T-helper 1 cell treated with Interleukin-12 subunit alpha and Interleukin-12 subunit beta and Interleukin-4 antibody, amounts not matched to agents 30 μg/mL and 1 μg/mL, for 36 hours (primary cell): ENCODE results near the gene ZNF345.

Source experiments
- H3K27ac Mint-ChIP-seq: one replicate; pipeline ENCODE4 v1.8.0; 2021; ENCODE audit warnings: mild to moderate bottlenecking, mixed read lengths
- H3K27me3 Mint-ChIP-seq: one replicate; pipeline ENCODE4 v1.8.0; 2021; ENCODE audit warnings: low read depth, mixed read lengths
- H3K36me3 Mint-ChIP-seq: one replicate; pipeline ENCODE4 v1.8.0; 2021; ENCODE audit warnings: low read depth, mixed read lengths
- H3K4me1 Mint-ChIP-seq: one replicate; pipeline ENCODE4 v1.8.0; 2021; ENCODE audit warnings: low read depth, mixed read lengths
- H3K4me3 Mint-ChIP-seq: one replicate; pipeline ENCODE4 v1.8.0; 2021; ENCODE audit warnings: mild to moderate bottlenecking, moderate library complexity, mixed read lengths
- H3K9me3 Mint-ChIP-seq: one replicate; pipeline ENCODE4 v1.8.0; 2021; ENCODE audit warnings: mixed read lengths

Gene ZNF345

DNA sequence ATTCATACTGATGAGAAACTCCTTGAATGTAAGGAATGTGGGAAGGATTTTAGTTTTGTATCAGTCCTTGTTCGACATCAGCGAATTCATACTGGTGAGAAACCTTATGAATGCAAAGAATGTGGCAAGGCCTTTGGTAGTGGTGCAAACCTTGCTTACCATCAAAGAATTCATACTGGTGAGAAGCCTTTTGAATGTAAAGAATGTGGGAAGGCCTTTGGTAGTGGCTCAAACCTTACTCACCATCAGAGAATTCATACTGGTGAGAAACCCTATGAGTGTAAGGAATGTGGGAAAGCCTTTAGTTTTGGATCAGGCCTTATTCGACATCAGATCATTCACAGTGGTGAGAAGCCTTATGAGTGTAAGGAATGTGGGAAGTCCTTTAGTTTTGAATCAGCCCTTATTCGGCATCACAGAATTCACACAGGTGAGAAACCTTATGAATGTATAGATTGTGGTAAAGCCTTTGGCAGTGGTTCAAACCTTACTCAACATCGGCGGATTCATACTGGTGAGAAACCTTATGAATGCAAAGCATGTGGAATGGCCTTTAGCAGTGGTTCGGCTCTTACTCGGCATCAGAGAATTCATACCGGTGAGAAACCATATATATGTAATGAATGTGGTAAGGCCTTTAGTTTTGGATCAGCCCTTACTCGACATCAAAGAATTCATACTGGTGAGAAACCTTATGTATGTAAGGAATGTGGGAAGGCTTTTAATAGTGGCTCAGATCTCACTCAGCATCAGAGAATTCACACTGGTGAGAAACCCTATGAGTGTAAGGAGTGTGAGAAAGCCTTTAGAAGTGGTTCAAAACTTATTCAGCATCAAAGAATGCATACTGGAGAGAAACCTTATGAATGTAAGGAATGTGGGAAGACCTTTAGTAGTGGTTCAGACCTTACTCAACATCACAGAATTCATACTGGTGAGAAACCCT is 26.6 kb downstream of the ZNF345 start:
- Mint-ChIP-seq H3K4me3 (no peak overlapping the region), H3K36me3 (peaks cover 38% of the 10 kb centered on the region), H3K9me3 (peaks cover 61% of the 10 kb centered on the region), H3K27ac (no peak overlapping the region), H3K27me3 (no peaks in the 10 kb centered on the region), H3K4me1 (no peaks in the 10 kb centered on the region)

DNA sequence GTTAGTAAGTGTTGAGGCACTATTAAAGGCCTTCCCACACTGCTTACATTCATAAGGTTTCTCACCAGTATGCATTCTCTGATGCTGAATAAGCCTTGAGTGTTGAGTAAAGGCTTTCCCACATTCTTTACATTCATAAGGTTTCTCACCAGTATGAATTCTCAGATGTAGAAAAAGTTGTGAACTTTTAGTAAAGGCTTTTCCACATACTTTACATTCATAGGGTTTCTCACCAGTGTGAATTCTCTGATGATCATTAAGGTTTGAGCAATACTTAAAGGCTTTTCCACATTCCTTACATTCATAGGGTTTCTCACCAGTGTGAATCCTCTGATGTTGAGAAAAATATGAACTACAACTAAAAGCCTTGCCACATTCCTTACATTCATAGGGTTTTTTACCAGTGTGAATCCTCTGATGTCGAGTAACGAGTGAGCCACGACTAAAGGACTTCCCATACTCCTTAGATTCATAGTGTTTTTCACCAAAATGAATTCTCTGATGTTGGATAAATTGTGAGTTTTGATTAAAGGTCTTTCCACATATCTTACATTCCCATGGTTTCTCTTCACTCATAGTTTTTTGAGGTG is 41.2 kb downstream of the ZNF345 start:
- Mint-ChIP-seq H3K27ac (no peak overlapping the region), H3K4me3 (no peak overlapping the region), H3K9me3 (peaks cover 80% of the 10 kb centered on the region), H3K4me1 (no peaks in the 10 kb centered on the region), H3K36me3 (peaks cover 65% of the 10 kb centered on the region), H3K27me3 (no peaks in the 10 kb centered on the region)

DNA sequence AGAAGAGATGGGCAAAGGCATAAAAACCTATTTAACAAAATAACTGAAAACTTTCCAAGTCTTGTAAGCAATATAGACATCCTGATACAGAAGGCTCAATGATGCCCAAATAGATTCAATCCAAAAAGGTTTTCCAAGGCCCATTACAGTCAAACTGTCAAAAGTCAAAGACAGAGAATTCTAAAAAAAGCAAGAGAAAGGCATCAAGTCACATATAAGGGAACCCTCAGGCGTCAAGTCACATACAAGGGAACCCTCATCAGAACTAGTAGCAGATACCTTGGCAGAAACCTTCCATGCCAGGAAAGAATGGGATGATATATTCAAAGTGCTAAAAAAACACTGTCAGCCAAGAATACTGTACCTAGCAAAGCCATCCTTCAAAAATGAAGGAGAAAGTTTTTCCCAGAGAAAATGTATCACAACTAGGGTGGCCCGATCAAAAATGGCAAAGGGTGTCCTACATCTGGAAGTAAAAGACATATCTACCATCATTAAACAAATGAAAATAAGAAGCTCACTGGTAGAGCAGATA is 44.2 kb downstream of the ZNF345 start:
- Mint-ChIP-seq H3K4me1 (no peaks in the 10 kb centered on the region), H3K27me3 (no peaks in the 10 kb centered on the region), H3K4me3 (no peak overlapping the region), H3K9me3 (peaks cover 79% of the 10 kb centered on the region), H3K27ac (no peak overlapping the region), H3K36me3 (peaks cover 77% of the 10 kb centered on the region)

DNA sequence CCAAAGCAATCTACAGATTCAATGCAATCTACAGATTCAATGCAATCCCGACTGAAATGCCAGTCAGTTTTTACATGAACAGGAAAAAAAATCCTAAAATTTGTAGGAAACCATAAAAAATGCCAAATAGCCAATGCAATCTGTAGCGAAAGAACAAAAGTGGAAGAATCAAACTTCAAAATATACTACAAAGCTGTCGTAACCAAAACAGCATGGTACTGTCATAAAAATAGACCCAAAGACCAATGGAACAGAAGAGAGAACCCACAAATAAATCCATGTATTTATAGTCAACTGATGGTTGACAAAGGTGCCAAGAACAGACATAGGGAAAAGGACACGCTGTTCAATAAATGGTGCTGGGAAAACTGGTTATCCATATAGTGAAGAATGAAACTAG is 47.7 kb downstream of the ZNF345 start:
- Mint-ChIP-seq H3K9me3 (peaks cover 64% of the 10 kb centered on the region), H3K4me3 (no peak overlapping the region), H3K27me3 (no peaks in the 10 kb centered on the region), H3K27ac (no peak overlapping the region), H3K36me3 (peaks cover 75% of the 10 kb centered on the region), H3K4me1 (no peaks in the 10 kb centered on the region)

DNA sequence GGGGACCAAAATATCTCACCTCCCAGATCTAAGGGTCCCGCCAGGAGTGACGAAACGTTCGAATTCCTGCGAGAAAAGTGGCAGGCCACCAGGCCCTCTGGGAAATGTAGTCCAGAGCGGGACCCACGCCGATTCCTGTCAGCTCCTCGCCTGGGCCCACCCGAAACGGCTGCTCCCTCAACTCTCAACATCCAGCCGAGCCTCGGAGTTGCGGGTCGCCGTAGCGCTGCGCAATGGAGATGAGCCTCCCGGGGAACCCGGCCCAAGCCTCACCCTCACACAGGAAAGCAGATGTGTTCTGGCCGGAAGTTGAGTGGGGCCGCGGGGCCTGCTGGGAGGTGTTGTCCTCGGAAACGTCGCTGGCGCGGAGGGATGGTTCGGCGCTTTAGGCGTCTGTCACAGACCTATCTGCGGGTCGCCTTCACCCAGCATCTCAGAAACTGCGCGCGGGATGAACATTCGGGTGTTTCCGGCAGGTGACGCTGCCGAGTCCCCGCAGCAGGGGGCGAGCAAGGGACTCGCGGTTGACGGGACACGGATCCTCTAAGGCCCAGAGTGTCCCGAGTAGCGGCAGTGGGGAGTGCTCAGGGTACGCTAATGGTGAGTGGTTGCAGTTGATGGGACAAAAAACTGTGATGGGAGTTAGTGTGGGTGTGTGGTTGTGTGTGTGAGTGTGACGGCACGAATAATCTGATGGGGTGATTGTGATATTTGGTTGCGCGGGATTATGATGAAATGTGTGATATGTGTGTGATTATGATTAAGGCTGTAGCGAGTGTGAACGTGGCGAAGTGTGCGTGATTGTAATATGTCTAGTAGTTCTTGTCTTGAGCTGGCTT is 65.5 kb downstream of the ZNF345 start, which contains the start of the genes ZNF568 and ZNF829:
Gene ZNF568, plus strand, starts transcription at position 341 of the 839 bp plus-strand sequence. CDS start 6,439 bp downstream, outside the sequence.
Gene ZNF829, minus strand, starts transcription at position 300 of the 839 bp plus-strand sequence. CDS start 1,124 bp downstream, outside the sequence.
- Mint-ChIP-seq H3K4me1 (peaks cover 27% of the 10 kb centered on the region), H3K27ac (peak within 1 kb of the TSS; percentile 95), H3K4me3 (peak within 1 kb of the TSS; percentile 92), H3K27me3 (no peaks in the 10 kb centered on the region), H3K9me3 (peaks cover 58% of the 10 kb centered on the region), H3K36me3 (peaks cover 55% of the 10 kb centered on the region)

DNA sequence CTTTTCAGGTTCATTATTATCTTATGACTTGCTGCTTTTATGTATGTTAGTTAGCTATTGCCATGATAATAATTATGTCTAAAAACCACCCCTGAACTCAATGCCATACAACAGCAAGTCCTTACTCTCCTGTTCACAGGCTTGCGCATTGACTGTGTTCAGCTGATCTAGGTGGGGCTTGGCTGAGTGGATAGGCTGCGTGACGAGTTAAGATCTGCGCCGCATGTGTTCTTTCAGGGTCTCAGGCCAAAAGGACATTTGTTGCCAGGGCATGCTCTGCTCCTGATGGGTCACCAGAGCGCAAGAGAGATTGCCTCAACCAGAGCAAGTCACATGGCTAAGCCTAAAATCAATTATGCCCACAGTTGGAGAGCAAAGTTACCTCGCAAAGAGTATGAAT is 66.3 kb downstream of the ZNF345 start:
- H3K4me3 Mint-ChIP-seq, result peak overlapping the region; percentile 92
- H3K9me3 Mint-ChIP-seq, result peaks cover 57% of the 10 kb centered on the region
- H3K4me1 Mint-ChIP-seq, result peaks cover 27% of the 10 kb centered on the region
- H3K27ac Mint-ChIP-seq, result peak overlapping the region; percentile 95
- peaks cover 52% of the 10 kb centered on the region for H3K36me3 Mint-ChIP-seq
- H3K27me3 Mint-ChIP-seq, result no peaks in the 10 kb centered on the region

DNA sequence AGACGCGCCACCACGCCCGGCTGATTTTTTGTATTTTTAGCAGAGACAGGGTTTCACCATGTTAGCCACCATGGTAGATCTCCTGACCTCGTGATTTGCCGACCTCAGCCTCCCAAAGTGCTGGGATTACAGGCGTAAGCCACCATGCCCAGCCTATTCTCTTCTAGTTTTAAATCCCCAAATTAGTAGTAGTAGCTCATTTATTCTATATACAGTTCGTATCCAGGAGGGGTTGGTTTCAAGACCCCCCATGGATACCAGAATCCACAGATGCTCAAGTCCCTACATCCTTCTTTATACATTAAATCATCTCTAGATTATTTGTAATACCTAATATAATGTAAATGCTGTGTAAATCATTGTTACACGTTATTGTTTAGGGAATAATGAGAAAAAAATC is 67.4 kb downstream of the ZNF345 start:
- Mint-ChIP-seq H3K4me1 (peaks cover 27% of the 10 kb centered on the region), H3K9me3 (peaks cover 57% of the 10 kb centered on the region), H3K27me3 (no peaks in the 10 kb centered on the region), H3K4me3 (no peak overlapping the region), H3K36me3 (peaks cover 55% of the 10 kb centered on the region), H3K27ac (no peak overlapping the region)
